Naive B cell (primary cell): ENCODE results near the gene CCDC181. TPM values are rescaled to one million over a fixed set of nuclear protein-coding genes. Genes with fewer than 3 reads are reported as not detected.

Experiments
- ATAC-seq, 2 donors: fragments of 150-1000 bp; cut with Tn5 transposase; 2 replicates each; pipeline ENCODE4 v1.10.0; 2021; ENCODE audit warnings: low read depth in 2 of 2, mild to moderate bottlenecking in 2 of 2, moderate library complexity in 2 of 2
- DNase-seq: peaks from one replicate; pipeline ENCODE4 v3.0.0; 2022
- H3K27ac Mint-ChIP-seq, 6 donors: one replicate each; pipeline ENCODE4 v1.8.0; 2020 to 2022; ENCODE audit warnings: mild to moderate bottlenecking in 6 of 6, mixed read lengths in 6 of 6, moderate library complexity in 5 of 6, inconsistent platforms in 2 of 6
- H3K27me3 Mint-ChIP-seq, 3 donors: one replicate each; pipeline ENCODE4 v1.8.0; 2021 to 2022; ENCODE audit warnings: mixed read lengths in 3 of 3, mild to moderate bottlenecking in 1 of 3
- H3K36me3 Mint-ChIP-seq, 2 donors: one replicate each; pipeline ENCODE4 v1.8.0; 2020 to 2022; ENCODE audit warnings: mixed read lengths in 2 of 2, inconsistent platforms in 1 of 2, mild to moderate bottlenecking in 1 of 2
- H3K4me1 Mint-ChIP-seq, 3 donors: one replicate each; pipeline ENCODE4 v1.8.0; 2020 to 2022; ENCODE audit warnings: mixed read lengths in 3 of 3, inconsistent platforms in 1 of 3, mild to moderate bottlenecking in 1 of 3, moderate library complexity in 1 of 3
- H3K4me3 Mint-ChIP-seq, 8 donors: one replicate each; pipeline ENCODE4 v1.8.0; 2020 to 2022; ENCODE audit warnings: mild to moderate bottlenecking in 8 of 8, mixed read lengths in 8 of 8, moderate library complexity in 8 of 8, inconsistent platforms in 2 of 8
- H3K9me3 Mint-ChIP-seq, 7 donors: one replicate each; pipeline ENCODE4 v1.8.0; 2020 to 2022; ENCODE audit warnings: mixed read lengths in 7 of 7, mild to moderate bottlenecking in 5 of 7, inconsistent platforms in 2 of 7, moderate library complexity in 1 of 7
- polyA plus RNA-seq, 6 donors: library from polyadenylated mRNA; unstranded; fragments of 300-500 nt; fragmentation: Illumina TruSeq; gene quantifications; one replicate each; pipeline ENCODE4 v1.2.3, GENCODE V29; 2021; ENCODE audit warnings: low read depth in 6 of 6

The CCDC181 gene
- polyA plus RNA-seq, 6 donors from 2014 or later = not detected

GRCh38 chr1:169381162-169381561 is 46.1 kb downstream of the CCDC181 start:
- no peaks in the 10 kb centered on the region for H3K27me3 Mint-ChIP-seq
- H3K27ac Mint-ChIP-seq = no peak overlapping the region
- ATAC-seq (no peak), DNase-seq (no peak)
- H3K36me3 Mint-ChIP-seq = peaks cover 20 to 37% of the 10 kb centered on the region in 2 donors
- no peak overlapping the region for H3K4me3 Mint-ChIP-seq
- no peaks in the 10 kb centered on the region for H3K9me3 Mint-ChIP-seq
- H3K4me1 Mint-ChIP-seq = no peaks in the 10 kb centered on the region

- ATAC-seq (no peak), DNase-seq (no peak)
- no peak overlapping the region for H3K27ac Mint-ChIP-seq
- H3K4me1 Mint-ChIP-seq = peaks cover 2 to 8% (median 4%) of the 10 kb centered on the region in 3 donors
- no peaks in the 10 kb centered on the region for H3K27me3 Mint-ChIP-seq
- H3K9me3 Mint-ChIP-seq = no peaks in the 10 kb centered on the region
- H3K36me3 Mint-ChIP-seq = peaks cover 8 to 10% of the 10 kb centered on the region in 2 donors
- H3K4me3 Mint-ChIP-seq = peak overlapping the region in 1 of 8 donors; percentile 22
These were observed 55.9 kb downstream of the CCDC181 start for GRCh38 chr1:169371404-169371803.

- Mint-ChIP-seq H3K27me3 (no peaks in the 10 kb centered on the region), H3K36me3 (peaks cover 10% of the 10 kb centered on the region in 2 donors), H3K4me3 (no peak overlapping the region), H3K4me1 (peaks cover 2 to 8% (median 4%) of the 10 kb centered on the region in 3 donors), H3K9me3 (peaks cover 0 to 4% (median 0%) of the 10 kb centered on the region in 7 donors), H3K27ac (no peak overlapping the region)
- DNase-seq (peak; percentile 12), ATAC-seq (peak in 1 of 2 donors; percentile 5)
These were observed 58.9 kb downstream of the CCDC181 start for GRCh38 chr1:169368406-169368769.

GRCh38 chr1:169367686-169368405 is 59.4 kb downstream of the CCDC181 start, which contains the start of the genes BLZF1 and NME7:
Gene BLZF1 (plus strand): TSS chr1:169368195. CDS start chr1:169369523, 1,328 bp downstream.
Gene NME7 (minus strand): TSS chr1:169367797. CDS start chr1:169367710, 87 bp downstream.
- Mint-ChIP-seq H3K27ac (no peak within 1 kb of the TSS), H3K36me3 (peaks cover 10% of the 10 kb centered on the region in 2 donors), H3K9me3 (peaks cover 0 to 4% (median 0%) of the 10 kb centered on the region in 7 donors), H3K4me1 (peaks cover 2 to 5% (median 4%) of the 10 kb centered on the region in 3 donors), H3K27me3 (no peaks in the 10 kb centered on the region), H3K4me3 (peak within 1 kb of the TSS in 2 of 8 donors; percentile 50 to 75)
- DNase-seq (peak; percentile 98), ATAC-seq (peak; percentile 95)

GRCh38 chr1:169367096-169367685 is 60.1 kb downstream of the CCDC181 start:
- H3K4me1 Mint-ChIP-seq = peaks cover 2 to 5% (median 4%) of the 10 kb centered on the region in 3 donors
- ATAC-seq (no peak), DNase-seq (no peak)
- H3K27me3 Mint-ChIP-seq = no peaks in the 10 kb centered on the region
- H3K27ac Mint-ChIP-seq = no peak overlapping the region
- no peak overlapping the region for H3K4me3 Mint-ChIP-seq
- H3K36me3 Mint-ChIP-seq = peaks cover 10 to 15% of the 10 kb centered on the region in 2 donors
- H3K9me3 Mint-ChIP-seq = peaks cover 0 to 4% (median 0%) of the 10 kb centered on the region in 7 donors

- ATAC-seq (no peak), DNase-seq (no peak)
- Mint-ChIP-seq H3K36me3 (peaks cover under 1 to 10% of the 10 kb centered on the region in 2 donors), H3K27me3 (no peaks in the 10 kb centered on the region), H3K4me1 (peaks cover 0 to 3% (median 2%) of the 10 kb centered on the region in 3 donors), H3K9me3 (peaks cover 0 to 4% (median 0%) of the 10 kb centered on the region in 7 donors), H3K4me3 (peak overlapping the region in 2 of 8 donors; percentile 1 to 12), H3K27ac (peak overlapping the region in 1 of 6 donors; percentile 85)
These were observed 62.3 kb downstream of the CCDC181 start for GRCh38 chr1:169364948-169365347.

GRCh38 chr1:169363046-169363730 is 64.1 kb downstream of the CCDC181 start:
- Mint-ChIP-seq H3K9me3 (peaks cover 0 to 4% (median 0%) of the 10 kb centered on the region in 7 donors), H3K27ac (peak overlapping the region in 1 of 6 donors; percentile 17), H3K4me1 (peaks cover 0 to 3% (median 0%) of the 10 kb centered on the region in 3 donors), H3K36me3 (peaks cover 0 to 10% of the 10 kb centered on the region in 2 donors), H3K4me3 (no peak overlapping the region), H3K27me3 (no peaks in the 10 kb centered on the region)
- DNase-seq (no peak), ATAC-seq (no peak)

GRCh38 chr1:169361281-169361680 is 66.0 kb downstream of the CCDC181 start:
- Mint-ChIP-seq H3K36me3 (peaks cover 0 to 10% of the 10 kb centered on the region in 2 donors), H3K4me3 (no peak overlapping the region), H3K27me3 (no peaks in the 10 kb centered on the region), H3K27ac (peak overlapping the region in 1 of 6 donors; percentile 81), H3K4me1 (peaks cover 0 to 3% (median 0%) of the 10 kb centered on the region in 3 donors), H3K9me3 (peaks cover 0 to 4% (median 0%) of the 10 kb centered on the region in 7 donors)
- no peak for DNase-seq
- ATAC-seq = no peak

- Mint-ChIP-seq H3K9me3 (peaks cover 0 to 4% (median 0%) of the 10 kb centered on the region in 7 donors), H3K4me1 (peaks cover 0 to 3% (median 0%) of the 10 kb centered on the region in 3 donors), H3K36me3 (peaks cover 0 to 10% of the 10 kb centered on the region in 2 donors), H3K4me3 (no peak overlapping the region), H3K27ac (no peak overlapping the region), H3K27me3 (no peaks in the 10 kb centered on the region)
- ATAC-seq (no peak), DNase-seq (no peak)
These were observed 66.9 kb downstream of the CCDC181 start for GRCh38 chr1:169360415-169360814.

- H3K27ac Mint-ChIP-seq = no peak overlapping the region
- DNase-seq (peak; percentile 42), ATAC-seq (peak in 1 of 2 donors; percentile 39)
These were observed 78.8 kb downstream of the CCDC181 start for GRCh38 chr1:169348383-169349036.

GRCh38 chr1:169347688-169348382 is 79.4 kb downstream of the CCDC181 start:
- Mint-ChIP-seq H3K36me3 (no peaks in the 10 kb centered on the region), H3K27me3 (no peaks in the 10 kb centered on the region), H3K9me3 (peaks cover 0 to under 1% (median 0%) of the 10 kb centered on the region in 7 donors), H3K4me1 (no peaks in the 10 kb centered on the region), H3K27ac (no peak overlapping the region), H3K4me3 (no peak overlapping the region)
- ATAC-seq (no peak), DNase-seq (no peak)

More at GRCh38 chr1:169348383-169349036, 78.8 kb downstream of the CCDC181 start:
- Mint-ChIP-seq H3K4me3 (no peak overlapping the region), H3K36me3 (peaks cover 0 to 5% of the 10 kb centered on the region in 2 donors), H3K9me3 (peaks cover 0 to 3% (median 0%) of the 10 kb centered on the region in 7 donors), H3K4me1 (no peaks in the 10 kb centered on the region), H3K27me3 (no peaks in the 10 kb centered on the region)

- no peak for DNase-seq
- ATAC-seq = no peak
- Mint-ChIP-seq H3K27ac (no peak overlapping the region), H3K9me3 (peaks cover 0 to 2% (median 0%) of the 10 kb centered on the region in 7 donors), H3K27me3 (no peaks in the 10 kb centered on the region), H3K4me3 (no peak overlapping the region), H3K4me1 (peaks cover 0 to 1% (median under 1%) of the 10 kb centered on the region in 3 donors), H3K36me3 (no peaks in the 10 kb centered on the region)
These were observed 81.2 kb downstream of the CCDC181 start for GRCh38 chr1:169346036-169346589.
